Transverse colon (tissue), 4 donors: Measurements from ENCODE around the gene RAB11FIP3. TPM values are rescaled to one million over a fixed set of nuclear protein-coding genes. Genes with fewer than 3 reads are reported as not detected.

Experiments used
- DNase-seq: peaks from one replicate; pipeline ENCODE4 v3.0.0-alpha.2; 2019
- H3K27ac ChIP-seq, 4 donors: fragments of 200-600 bp; sonication (generic); 2 replicates each; pipeline ENCODE4 v1.5.1; 2016 to 2018; ENCODE audit warnings: inconsistent platforms in 4 of 4
- H3K27me3 ChIP-seq: fragments of 200-600 bp; sonication (generic); 2 replicates; pipeline ENCODE4 v1.5.1; 2017; ENCODE audit warnings: inconsistent platforms
- H3K36me3 ChIP-seq, 4 donors: fragments of 200-600 bp; sonication (generic); 2 replicates each; pipeline ENCODE4 v1.5.1; 2017 to 2019; ENCODE audit warnings: inconsistent platforms in 4 of 4
- H3K4me1 ChIP-seq, 4 donors: fragments of 200-600 bp; sonication (generic); 2 replicates each; pipeline ENCODE4 v1.5.1; 2017 to 2020; ENCODE audit warnings: inconsistent platforms in 4 of 4
- H3K4me3 ChIP-seq, 4 donors: fragments of 200-600 bp; sonication (generic); 1 replicate in 1 of 4; 2 replicates in 3 of 4; pipeline versions ENCODE4 v1.5.1 to v1.6.1; 2017 to 2019; ENCODE audit warnings: inconsistent platforms in 4 of 4
- H3K9me3 ChIP-seq, 2 donors: fragments of 200-600 bp; sonication (generic); 2 replicates each; pipeline ENCODE4 v1.5.1; 2017 to 2019; ENCODE audit warnings: inconsistent platforms in 2 of 2
- CTCF ChIP-seq, 5 experiments: fragments of 200-600 bp in 3 of 5; fragments of 450-650 bp in 2 of 5; sonication (generic) in 3 of 5; IDR thresholded peaks; 1 replicate in 2 of 5; 2 replicates in 3 of 5; pipeline ENCODE4 v1.5.1; 2016 to 2017; ENCODE audit warnings: antibody characterized with exemption in 5 of 5, inconsistent platforms in 3 of 5, mild to moderate bottlenecking in 2 of 5, moderate library complexity in 1 of 5
- EP300 ChIP-seq: sonication (generic); formaldehyde crosslinking; IDR thresholded peaks from one replicate; pipeline ENCODE4 v1.6.1; 2017; ENCODE audit warnings: antibody characterized with exemption, low read depth
- POLR2A ChIP-seq: fragments of 450-650 bp; IDR thresholded peaks from one replicate; pipeline ENCODE4 v1.6.1; 2016; ENCODE audit warnings: antibody characterized with exemption, mild to moderate bottlenecking, moderate library complexity
- POLR2AphosphoS5 ChIP-seq, 3 donors: sonication (generic); formaldehyde crosslinking; IDR thresholded peaks; one replicate each; pipeline ENCODE4 v1.6.1; 2016; ENCODE audit warnings: antibody characterized with exemption in 3 of 3
- WGBS, 2 donors: methylation state at CpG; one replicate each; pipeline ENCODE4 v1.1.5; 2018; ENCODE audit warnings: low coverage in 1 of 2; 5-methylcytosine and 5-hydroxymethylcytosine counted together
- in situ Hi-C, 4 donors: fragments of 200-750 bp; cut with MboI; loops; one replicate each; pipeline versions ENCODE4 v1.15.0 to v1.15.1; 2017; ENCODE audit warnings: low sequenced_read_pairs in 3 of 4, low pct_ligation_motif_present in 1 of 4, low pct_unique_long_range_greater_than_20kb in 1 of 4
- intact Hi-C: fragments of 100-400 bp; cut with DNase I; formaldehyde crosslinking; loops from one replicate; pipeline ENCODE4 v1.15.1; 2023; ENCODE audit warnings: low total_unique reads
- total RNA-seq, 4 donors: library from RNA; depleted of rRNA; stranded (reverse); fragments of >200 nt; gene quantifications; one replicate each; pipeline ENCODE4 v1.1.0, GENCODE V29; 2016

RAB11FIP3 gene
- total RNA-seq, 4 donors from 2014 or later: 21.6 to 56.5 (median 42.2) TPM

DNA sequence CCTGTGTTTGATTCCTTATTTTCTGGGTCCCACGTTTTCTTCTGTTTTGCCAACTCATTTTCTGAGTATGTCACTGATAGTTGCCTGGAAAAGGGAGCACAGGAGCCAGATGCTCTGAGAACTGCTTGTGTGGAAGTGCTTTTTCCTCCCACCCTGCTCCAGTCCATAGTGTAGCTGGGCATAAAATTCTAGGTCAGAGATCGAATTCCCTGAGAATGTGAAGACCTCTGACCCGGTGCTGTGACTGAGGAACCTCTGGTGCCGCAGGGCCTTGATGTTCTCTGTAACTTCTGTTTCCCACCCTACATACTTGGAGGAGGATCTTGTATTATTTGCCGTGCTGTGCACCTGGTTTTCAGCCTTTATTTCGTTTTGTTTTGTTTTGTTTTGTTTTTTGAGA, 82.5 kb downstream of the RAB11FIP3 start:
- 78 to 88% methylated on average over 3 to 6 of the region's 6 CpGs for WGBS, 2 donors
- intact Hi-C loops: no loop called here

GRCh38 chr16:508884-509736, 83.7 kb downstream of the RAB11FIP3 start:
- H3K4me3 ChIP-seq: no peak overlapping the region
- no peaks in the 10 kb centered on the region for H3K27me3 ChIP-seq
- peak; percentile 48 for DNase-seq
- TF ChIP-seq CTCF (IDR thresholded peaks at IDR 0.05) (no peak), POLR2AphosphoS5 (IDR thresholded peaks at IDR 0.05) (no peak), EP300 (no peak), POLR2A (no peak)
- H3K27ac ChIP-seq: peak overlapping the region in 1 of 4 donors; percentile 71
- 82% methylated on average over 18 of the region's 18 CpGs; no CpG with 5 or more reads in 1 of the 2 donors for WGBS, 2 donors
- in situ Hi-C loops (loop anchor here in 1 of 4 donors (25.0 kb wide), 1 partner anchor 103 kb away; no protein-coding TSS in a partner anchor), intact Hi-C loops (no loop called here)
- H3K4me1 ChIP-seq: peaks cover 0 to 10% (median 0%) of the 10 kb centered on the region in 4 donors
- no peaks in the 10 kb centered on the region for H3K36me3 ChIP-seq
- H3K9me3 ChIP-seq: no peaks in the 10 kb centered on the region

More for the DNA sequence above, 82.5 kb downstream of the RAB11FIP3 start:
- no peaks in the 10 kb centered on the region for H3K27me3 ChIP-seq
- no peaks in the 10 kb centered on the region for H3K9me3 ChIP-seq
- peaks cover 0 to 11% (median 4%) of the 10 kb centered on the region in 4 donors for H3K4me1 ChIP-seq
- no peak for DNase-seq
- TF ChIP-seq POLR2AphosphoS5 (IDR thresholded peaks at IDR 0.05) (no peak), POLR2A (no peak), CTCF (IDR thresholded peaks at IDR 0.05) (no peak), EP300 (no peak)
- in situ Hi-C loops: loop anchor here in 1 of 4 donors (25.0 kb wide), 1 partner anchor 104 kb away; no protein-coding TSS in a partner anchor
- no peak overlapping the region for H3K27ac ChIP-seq
- no peak overlapping the region for H3K4me3 ChIP-seq
- no peaks in the 10 kb centered on the region for H3K36me3 ChIP-seq

- 97% methylated on average over 30 of the region's 35 CpGs; no CpG with 5 or more reads in 1 of the 2 donors for whole genome bisulfite sequencing, 2 donors
- in situ Hi-C loops: loop anchor here in 1 of 4 donors (25.0 kb wide), 1 partner anchor 102 kb away; no protein-coding TSS in a partner anchor
These were observed 84.8 kb downstream of the RAB11FIP3 start for GRCh38 chr16:510066-510825.

More at GRCh38 chr16:510066-510825, 84.8 kb downstream of the RAB11FIP3 start:
- H3K4me3 ChIP-seq: no peak overlapping the region
- H3K27me3 ChIP-seq: no peaks in the 10 kb centered on the region
- peaks cover 0 to 2% (median 0%) of the 10 kb centered on the region in 4 donors for H3K36me3 ChIP-seq
- intact Hi-C loops: no loop called here
- H3K9me3 ChIP-seq: no peaks in the 10 kb centered on the region
- H3K27ac ChIP-seq: no peak overlapping the region
- no peak for TF ChIP-seq CTCF (IDR thresholded peaks at IDR 0.05)
- no peak for TF ChIP-seq POLR2A
- H3K4me1 ChIP-seq: peaks cover 0 to 10% (median 0%) of the 10 kb centered on the region in 4 donors
- no peak for DNase-seq
